Hematopoietic multipotent progenitor cell treated with erythropoietin and hydrocortisone succinate and interleukin-3 and kit ligand, for 17 days (in vitro differentiated cells): ENCODE measurements around the gene CD2BP2.

ENCODE experiments used
- DNase-seq: peaks from one replicate; pipeline ENCODE4 v3.0.0-alpha.2; 2015; ENCODE audit warnings: low spot score

Gene CD2BP2

DNA sequence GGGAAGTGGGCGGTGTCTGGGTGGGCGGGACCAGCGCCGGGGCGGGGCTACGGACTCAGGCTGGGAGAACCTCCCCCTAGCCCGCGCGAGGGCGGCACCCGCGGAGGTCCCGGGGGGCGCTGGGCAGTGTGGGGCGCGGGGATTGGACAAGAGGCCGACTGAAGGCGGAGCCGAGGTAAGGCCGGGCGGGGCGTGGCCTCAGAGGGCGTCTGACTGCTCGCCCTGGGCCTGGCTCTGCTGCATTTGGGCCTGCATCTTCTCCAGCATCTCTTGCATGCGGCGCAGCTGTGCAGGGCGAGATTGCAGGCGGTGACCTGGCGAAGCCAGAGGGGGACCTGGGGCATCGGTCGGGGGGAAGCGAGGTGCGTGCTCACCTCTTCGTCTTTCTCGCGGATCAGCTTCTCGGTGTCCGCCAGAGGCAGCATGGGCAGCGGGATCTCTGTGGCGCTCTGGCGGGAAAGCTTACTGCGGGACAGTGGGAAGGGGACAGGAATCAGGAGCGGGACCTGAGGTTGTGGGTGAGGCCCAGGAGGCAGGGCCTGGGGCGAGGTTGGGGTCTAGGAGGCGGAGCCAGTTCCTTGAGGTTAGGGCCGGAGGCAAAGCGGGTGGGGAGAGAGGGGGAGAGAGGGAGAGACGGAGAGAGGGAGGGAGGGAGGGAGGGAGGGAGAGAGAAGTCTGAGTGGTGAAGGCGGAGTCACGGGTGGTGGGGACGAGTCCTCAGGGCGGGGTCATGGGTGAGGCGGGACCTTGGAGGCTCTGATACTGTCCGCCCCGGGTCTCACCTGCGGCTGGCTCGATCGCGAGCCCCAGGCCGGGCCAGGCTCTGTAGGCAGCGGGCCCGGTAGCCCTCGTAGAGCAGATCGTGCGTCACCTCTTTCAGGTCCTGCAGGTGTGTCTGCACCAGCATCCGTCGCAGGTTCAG, 23.4 kb upstream of the CD2BP2 start:
- DNase-seq, result peak; percentile 98

- DNase-seq, result peak; percentile 93
These were observed 22.7 kb upstream of the CD2BP2 start for GRCh38 chr16:30377812-30378235.

GRCh38 chr16:30377050-30377811, 22.1 kb upstream of the CD2BP2 start:
- DNase-seq, result no peak

GRCh38 chr16:30376461-30376902, 21.4 kb upstream of the CD2BP2 start:
- no peak for DNase-seq

- no peak for DNase-seq
These were observed 20.8 kb upstream of the CD2BP2 start for GRCh38 chr16:30375864-30376263.

DNA sequence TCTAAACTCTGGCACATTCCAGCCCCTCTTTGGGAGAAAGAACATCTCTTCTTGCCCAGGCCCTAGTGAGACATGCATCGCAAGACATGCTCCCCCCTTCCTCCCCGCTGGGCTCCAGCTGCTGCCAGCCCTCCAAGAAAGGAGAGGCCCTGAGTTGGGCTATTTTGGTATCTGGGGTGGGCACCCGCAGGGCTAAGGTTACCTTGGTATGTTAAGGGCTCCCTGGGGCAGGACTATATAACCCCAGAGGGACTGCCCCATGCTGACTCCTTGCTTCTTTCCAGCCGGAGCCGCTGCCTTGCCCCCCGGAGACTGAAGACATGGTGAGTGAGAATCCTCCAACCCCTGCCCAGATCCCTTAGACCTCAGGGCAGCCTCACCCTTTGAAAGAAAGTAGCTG, 19.4 kb upstream of the CD2BP2 start, which contains the start of gene MYL11:
MYL11 (plus strand) TSS at position 265 of the 400 bp plus-strand sequence; CDS start at position 321, 56 bp downstream.
- DNase-seq, result no peak

DNA sequence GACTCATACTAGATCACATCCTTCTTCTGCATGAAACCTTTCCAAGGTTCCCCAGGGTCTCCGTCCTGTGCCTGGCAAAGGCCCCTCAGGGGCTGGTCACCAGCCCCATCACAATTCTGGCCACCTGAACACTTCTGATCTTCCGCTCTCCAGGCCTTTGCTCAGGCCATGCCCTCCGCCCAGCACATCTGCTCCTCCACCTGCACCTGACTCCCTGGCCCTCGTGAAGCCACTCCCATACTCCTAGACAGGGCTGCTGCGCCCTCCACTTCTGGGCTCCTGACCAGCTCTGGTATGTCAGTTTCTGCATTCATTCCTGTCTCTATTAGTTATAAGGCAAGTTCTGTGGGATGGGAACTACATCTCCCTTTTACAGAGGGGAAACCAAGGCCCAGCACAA, 17.6 kb upstream of the CD2BP2 start:
- DNase-seq, result no peak

DNA sequence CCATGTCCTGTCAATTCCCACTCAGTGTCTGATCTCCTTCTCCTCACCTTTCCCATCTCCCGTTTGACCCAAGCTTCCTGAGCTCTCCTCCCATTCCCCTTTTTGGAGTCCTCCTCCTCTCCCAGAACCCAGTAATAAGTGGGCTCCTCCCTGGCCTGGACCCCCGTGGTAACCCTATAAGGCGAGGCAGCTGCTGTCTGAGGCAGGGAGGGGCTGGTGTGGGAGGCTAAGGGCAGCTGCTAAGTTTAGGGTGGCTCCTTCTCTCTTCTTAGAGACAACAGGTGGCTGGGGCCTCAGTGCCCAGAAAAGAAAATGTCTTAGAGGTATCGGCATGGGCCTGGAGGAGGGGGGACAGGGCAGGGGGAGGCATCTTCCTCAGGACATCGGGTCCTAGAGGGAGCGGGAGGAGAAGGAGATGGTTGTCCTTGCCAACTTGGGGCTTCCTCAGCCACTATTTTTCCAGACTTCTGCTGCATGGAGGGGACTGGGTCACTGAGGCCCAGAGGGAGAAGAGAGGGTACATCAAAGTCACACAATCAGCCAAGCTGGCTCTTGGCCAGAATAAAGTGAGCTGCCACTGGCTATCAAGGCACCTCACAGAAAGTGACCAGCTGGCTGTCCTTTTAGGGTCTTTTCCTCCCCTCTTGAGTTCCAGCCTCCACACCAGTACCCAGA, 17.1 kb upstream of the CD2BP2 start:
- DNase-seq, result peak; percentile 67

GRCh38 chr16:30371248-30371816, 16.2 kb upstream of the CD2BP2 start:
- DNase-seq, result no peak

- peak; percentile 99 for DNase-seq
These were observed 15.5 kb upstream of the CD2BP2 start, which contains the start of gene TBC1D10B for GRCh38 chr16:30370456-30371247. TBC1D10B (minus strand) TSS chr16:30370494; CDS start chr16:30370183, 311 bp downstream.

DNA sequence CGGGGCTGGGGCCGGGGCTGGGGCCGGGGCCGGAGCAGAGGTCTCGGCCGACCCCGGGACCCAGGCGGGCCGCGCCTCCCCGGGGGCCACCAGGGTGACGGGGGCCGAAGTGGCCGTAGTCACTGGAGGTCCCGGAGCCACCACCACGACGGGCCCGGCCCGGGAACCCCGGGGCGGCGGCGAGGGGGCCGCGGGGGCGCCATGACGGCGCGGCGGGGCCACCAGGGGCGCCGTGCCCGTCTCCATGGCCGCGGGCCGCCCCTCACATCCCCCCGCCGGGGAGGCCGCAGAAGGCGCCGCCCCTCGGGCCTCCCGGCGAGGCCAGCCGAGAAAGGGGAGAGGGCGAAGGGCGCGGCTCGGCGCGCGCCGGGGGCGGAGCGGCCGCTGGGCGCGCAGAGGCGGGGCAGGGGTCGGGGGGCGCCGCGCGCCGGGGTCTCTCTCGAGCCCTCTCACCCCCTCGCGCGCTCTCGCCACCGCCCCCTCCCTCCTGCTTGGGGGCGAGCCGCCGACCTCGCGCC, 14.9 kb upstream of the CD2BP2 start:
- no peak for DNase-seq

- DNase-seq, result peak; percentile 46
These were observed 14.2 kb upstream of the CD2BP2 start for GRCh38 chr16:30369091-30369937.

DNA sequence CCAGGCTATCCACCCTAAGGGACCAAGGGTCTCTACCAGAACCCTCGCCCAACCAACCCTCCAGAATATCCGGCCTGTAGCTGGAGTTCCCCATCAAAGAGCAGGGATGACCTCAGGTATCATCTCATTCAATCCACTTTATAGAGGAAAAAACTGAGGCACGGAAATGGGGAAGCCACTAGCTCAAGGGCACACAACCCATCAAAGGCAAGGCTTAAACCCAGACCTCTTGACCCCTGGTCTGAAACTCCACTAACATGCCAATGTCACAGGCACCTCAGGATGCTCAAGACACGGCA, 13.6 kb upstream of the CD2BP2 start:
- DNase-seq, result no peak

DNA sequence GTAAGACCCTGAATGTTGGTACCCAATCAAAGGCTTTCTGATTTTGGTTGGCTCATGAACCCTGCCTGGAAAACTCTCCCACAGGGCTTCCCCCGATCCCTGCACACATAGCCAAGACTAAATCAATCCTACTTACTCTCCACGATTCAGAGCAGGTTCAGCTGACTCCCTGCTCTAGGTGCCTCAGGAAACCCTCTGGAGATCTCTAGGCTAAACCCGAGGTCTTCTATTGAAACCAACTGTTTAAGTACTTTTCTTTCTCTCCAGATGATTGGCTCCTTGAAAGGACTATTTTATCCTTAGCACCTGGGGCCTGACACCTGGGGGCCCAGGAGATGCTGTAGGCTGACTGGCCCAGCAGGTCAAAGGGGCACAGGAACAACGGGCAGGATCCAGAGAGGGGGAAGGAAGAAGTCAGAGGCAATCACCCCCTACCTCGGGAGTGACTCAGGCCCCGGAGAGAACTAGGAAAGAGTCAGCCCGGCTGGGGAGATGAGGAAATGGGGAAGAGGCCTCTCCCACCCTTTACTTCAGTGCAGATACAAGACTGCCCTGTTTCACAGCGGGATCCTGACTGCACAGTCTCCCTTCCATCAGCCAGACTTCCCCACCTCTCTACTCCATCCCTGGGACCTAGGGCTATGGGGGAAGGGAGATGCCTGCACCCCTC, 13.1 kb upstream of the CD2BP2 start:
- DNase-seq, result no peak

DNA sequence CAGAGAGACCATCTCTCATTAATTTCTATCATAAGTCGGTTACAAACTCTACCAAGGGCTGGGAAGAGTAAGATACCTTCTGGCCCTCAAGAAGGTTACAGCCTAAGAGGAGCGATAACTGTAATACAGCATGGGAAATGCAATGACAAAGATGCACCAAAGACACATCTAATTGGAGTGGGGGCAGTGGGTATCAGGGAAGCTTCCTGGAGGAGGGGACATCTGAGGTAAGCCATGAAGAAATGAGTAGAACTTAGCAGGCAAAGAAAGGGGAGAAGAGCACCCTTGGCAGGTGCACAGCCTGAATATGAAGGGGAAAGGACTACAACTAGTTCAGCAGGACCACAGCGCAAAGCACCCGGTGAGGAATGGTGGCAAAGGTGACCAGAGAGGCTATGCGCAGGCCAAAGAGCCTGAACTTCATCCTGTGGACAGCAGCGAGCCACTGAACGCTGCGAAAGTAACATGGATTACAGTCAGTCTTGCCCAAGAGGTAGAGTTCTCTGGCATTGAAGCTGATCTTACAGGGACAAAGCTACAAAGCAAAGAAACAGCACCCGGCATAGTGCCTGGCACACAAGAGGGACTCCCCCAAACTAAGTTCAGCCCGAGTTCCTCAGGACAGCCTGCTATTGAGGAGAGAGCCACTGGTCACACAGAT, 12.4 kb upstream of the CD2BP2 start:
- DNase-seq, result no peak

- no peak for DNase-seq
These were observed 11.4 kb upstream of the CD2BP2 start for GRCh38 chr16:30366511-30366910.

DNA sequence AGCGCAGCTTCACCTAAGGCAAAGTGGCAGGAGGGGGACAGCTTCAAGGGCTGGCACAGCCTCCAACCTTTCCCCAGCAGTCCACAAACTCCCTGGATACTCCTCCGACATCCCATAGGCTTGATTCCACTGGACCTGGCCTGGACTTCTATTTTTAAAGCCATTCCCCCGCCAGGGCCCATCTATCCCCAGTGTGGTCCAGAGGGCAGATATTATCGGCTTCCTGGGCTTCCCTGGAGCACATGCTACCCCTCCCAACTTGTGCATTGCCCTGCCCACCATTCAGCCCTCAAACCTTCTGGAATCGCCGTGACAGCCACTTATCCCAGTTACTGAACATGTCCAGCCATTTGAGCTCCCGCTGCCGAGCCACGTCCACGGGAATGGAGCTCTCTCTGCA, 10.1 kb upstream of the CD2BP2 start:
- no peak for DNase-seq

- DNase-seq, result no peak
These were observed 6.1 kb upstream of the CD2BP2 start for GRCh38 chr16:30361180-30361579.

DNA sequence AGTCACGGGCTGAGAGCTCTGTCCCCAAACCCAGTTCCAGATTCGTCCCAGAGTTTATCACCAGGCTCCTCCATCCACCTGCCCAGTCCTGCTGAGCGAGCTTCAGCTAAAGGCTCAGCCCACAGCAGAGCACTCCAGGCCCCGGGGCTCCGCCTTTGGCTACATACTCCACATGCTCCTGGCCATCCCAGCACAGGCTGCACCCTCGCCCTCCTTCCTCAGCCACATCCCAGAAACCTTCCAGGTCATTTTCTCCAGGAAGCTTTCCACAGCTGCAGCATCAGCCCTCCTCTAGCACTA, 4.7 kb upstream of the CD2BP2 start:
- no peak for DNase-seq
